Mucosa of rectum (tissue), 2 donors: Measurements from ENCODE around the gene ADAMTSL2.

Source experiments
- H3K27ac ChIP-seq, 2 donors: one replicate each; pipeline ENCODE4 v1.7.0; 2013; ENCODE audit warnings: inconsistent platforms in 2 of 2, low read depth in 2 of 2, low read length in 2 of 2
- H3K27me3 ChIP-seq, 2 donors: one replicate each; pipeline ENCODE4 v1.7.0; 2013; ENCODE audit warnings: low read length in 2 of 2; ENCODE audit not compliant: control insufficient read depth in 2 of 2, insufficient read depth in 2 of 2
- H3K36me3 ChIP-seq, 2 donors: one replicate each; pipeline ENCODE4 v1.7.0; 2013; ENCODE audit warnings: low read length in 2 of 2; ENCODE audit not compliant: control insufficient read depth in 2 of 2, insufficient read depth in 2 of 2
- H3K4me1 ChIP-seq, 2 donors: one replicate each; pipeline ENCODE4 v1.7.0; 2013; ENCODE audit warnings: low read length in 2 of 2, mild to moderate bottlenecking in 1 of 2; ENCODE audit not compliant: control insufficient read depth in 2 of 2, insufficient read depth in 2 of 2
- H3K4me3 ChIP-seq, 2 donors: one replicate each; pipeline ENCODE4 v1.7.0; 2013; ENCODE audit warnings: low read length in 2 of 2
- H3K9ac ChIP-seq, 2 donors: one replicate each; pipeline ENCODE4 v1.7.0; 2013; ENCODE audit warnings: low read length in 2 of 2, low read depth in 1 of 2, mild to moderate bottlenecking in 1 of 2
- H3K9me3 ChIP-seq, 2 donors: one replicate each; pipeline ENCODE4 v1.7.0; 2013; ENCODE audit warnings: low read length in 2 of 2; ENCODE audit not compliant: control insufficient read depth in 2 of 2
- donor health status: healthy.
- donor health status: Normal muscosa, but diverticular disease.

Gene ADAMTSL2

DNA sequence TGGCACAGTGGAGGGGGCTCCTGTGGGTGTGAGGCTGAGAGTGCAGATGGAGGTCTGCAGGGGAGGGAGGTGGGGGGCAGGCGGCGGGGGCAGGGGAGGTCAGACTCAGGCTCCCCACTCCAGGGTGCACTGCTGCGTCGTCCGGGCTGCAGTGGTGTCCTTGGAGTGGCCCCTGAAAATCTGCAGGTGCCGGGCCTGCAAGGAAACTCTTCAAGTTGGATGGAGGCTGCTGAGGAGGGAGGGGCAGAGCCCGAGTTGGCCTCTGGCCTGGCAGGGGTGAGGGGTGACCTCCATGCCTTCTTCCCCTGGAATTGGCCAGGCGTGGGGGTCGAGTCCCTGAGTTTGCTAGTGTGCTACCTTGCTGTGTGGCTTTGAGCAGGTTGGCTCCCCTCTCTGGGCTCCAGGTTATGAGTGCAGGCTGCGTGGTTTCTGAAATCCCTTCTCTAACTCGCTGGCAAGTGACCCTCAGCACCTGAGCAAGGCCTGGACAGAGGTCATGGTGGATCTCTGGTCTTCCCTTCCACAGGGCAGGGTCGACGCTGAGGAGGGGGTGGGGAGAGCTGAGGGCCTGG is 888 bp downstream of the ADAMTSL2 start:
- H3K4me1 ChIP-seq: peaks cover 9 to 15% of the 10 kb centered on the region in 2 donors
- no peak overlapping the region for H3K27ac ChIP-seq
- peaks cover 4 to 18% of the 10 kb centered on the region in 2 donors for H3K27me3 ChIP-seq
- H3K36me3 ChIP-seq: no peaks in the 10 kb centered on the region
- no peaks in the 10 kb centered on the region for H3K9me3 ChIP-seq
- no peak overlapping the region for H3K4me3 ChIP-seq
- H3K9ac ChIP-seq: no peak overlapping the region

DNA sequence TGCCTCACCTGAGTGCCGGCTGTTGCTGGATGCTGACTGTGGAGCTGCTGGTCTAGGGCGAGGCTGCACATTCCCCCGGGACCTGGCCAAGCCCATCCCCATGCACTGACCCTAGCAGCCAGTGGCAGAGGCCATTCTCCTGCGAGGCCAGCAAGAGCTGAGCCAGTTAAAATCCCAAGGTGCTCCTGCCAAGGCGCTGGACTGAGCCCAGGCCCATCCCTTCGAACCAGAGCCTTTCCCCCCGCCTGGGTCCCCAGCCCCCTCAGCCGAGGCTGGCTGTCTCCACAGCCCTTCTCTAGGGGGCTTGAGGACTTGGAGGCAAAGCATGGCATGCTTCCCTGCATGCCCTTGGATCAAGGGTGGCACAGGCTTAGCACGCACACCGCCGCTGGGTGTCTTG is 1.6 kb downstream of the ADAMTSL2 start:
- Histone ChIP-seq H3K9ac (no peak overlapping the region), H3K27ac (no peak overlapping the region), H3K36me3 (no peaks in the 10 kb centered on the region), H3K9me3 (no peaks in the 10 kb centered on the region), H3K27me3 (peaks cover 4 to 18% of the 10 kb centered on the region in 2 donors), H3K4me1 (peaks cover 9 to 15% of the 10 kb centered on the region in 2 donors), H3K4me3 (no peak overlapping the region)

DNA sequence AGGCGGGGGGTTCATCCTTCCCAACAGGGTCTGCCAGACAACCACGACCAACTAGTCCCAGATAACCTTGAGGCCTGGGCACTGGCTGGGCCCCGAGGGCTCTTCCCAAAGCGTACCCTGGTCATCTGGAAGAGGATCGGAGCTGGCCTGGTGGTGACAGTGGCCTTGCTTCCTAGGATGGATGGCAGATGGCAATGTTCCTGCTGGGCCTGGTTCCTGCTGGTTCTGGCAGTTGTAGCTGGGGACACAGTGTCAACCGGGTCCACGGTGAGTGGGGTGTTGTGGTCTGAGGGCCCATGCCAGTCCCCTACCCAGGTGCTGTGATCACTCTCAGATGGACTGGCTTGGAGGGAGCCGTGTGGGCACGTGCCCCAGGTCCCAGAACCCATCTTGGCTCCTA is 2.0 kb downstream of the ADAMTSL2 start:
- Histone ChIP-seq H3K36me3 (no peaks in the 10 kb centered on the region), H3K4me3 (no peak overlapping the region), H3K9me3 (no peaks in the 10 kb centered on the region), H3K9ac (no peak overlapping the region), H3K27me3 (peaks cover 4 to 18% of the 10 kb centered on the region in 2 donors), H3K27ac (no peak overlapping the region), H3K4me1 (peaks cover 9 to 15% of the 10 kb centered on the region in 2 donors)

DNA sequence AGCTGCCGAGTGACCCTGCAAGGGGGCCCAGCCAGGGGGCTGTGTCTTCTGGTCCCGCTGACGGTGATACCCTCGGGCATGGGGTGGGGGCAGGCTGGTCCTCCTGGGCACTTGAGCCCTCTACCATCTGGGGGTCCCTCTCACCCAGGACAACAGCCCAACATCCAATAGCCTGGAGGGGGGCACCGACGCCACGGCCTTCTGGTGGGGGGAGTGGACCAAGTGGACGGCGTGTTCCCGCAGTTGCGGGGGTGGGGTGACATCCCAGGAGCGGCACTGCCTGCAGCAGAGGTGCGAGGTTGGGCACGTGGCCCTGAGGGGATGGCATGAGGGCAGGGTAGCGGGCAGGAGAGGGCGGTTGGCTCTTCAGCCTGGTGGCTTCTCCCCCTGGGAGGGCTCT is 2.8 kb downstream of the ADAMTSL2 start:
- peaks cover 9 to 19% of the 10 kb centered on the region in 2 donors for H3K4me1 ChIP-seq
- H3K27me3 ChIP-seq: peaks cover 4 to 18% of the 10 kb centered on the region in 2 donors
- H3K4me3 ChIP-seq: no peak overlapping the region
- H3K9me3 ChIP-seq: no peaks in the 10 kb centered on the region
- H3K27ac ChIP-seq: no peak overlapping the region
- no peak overlapping the region for H3K9ac ChIP-seq
- no peaks in the 10 kb centered on the region for H3K36me3 ChIP-seq

DNA sequence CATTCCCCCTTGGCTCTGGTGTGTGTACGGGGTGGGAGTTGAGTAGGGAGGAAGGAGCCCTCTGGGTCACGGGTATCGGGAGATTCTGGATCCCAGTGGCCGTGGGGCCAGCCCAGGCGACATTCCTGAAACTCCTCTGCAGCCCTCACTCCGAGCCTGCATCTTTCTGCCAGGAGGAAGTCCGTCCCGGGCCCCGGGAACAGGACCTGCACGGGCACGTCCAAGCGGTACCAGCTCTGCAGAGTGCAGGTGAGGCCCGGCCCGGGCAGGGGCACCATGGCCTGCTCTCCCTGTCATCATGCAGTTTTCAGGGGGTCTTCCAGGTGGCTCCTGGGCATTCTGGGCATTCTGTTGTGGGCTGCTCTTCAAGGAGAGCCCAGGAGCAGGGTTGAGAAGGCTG is 3.7 kb downstream of the ADAMTSL2 start:
- H3K9ac ChIP-seq: no peak overlapping the region
- H3K9me3 ChIP-seq: no peaks in the 10 kb centered on the region
- peaks cover 4 to 15% of the 10 kb centered on the region in 2 donors for H3K27me3 ChIP-seq
- H3K4me3 ChIP-seq: no peak overlapping the region
- no peaks in the 10 kb centered on the region for H3K36me3 ChIP-seq
- H3K4me1 ChIP-seq: peaks cover 9 to 19% of the 10 kb centered on the region in 2 donors
- H3K27ac ChIP-seq: no peak overlapping the region

DNA sequence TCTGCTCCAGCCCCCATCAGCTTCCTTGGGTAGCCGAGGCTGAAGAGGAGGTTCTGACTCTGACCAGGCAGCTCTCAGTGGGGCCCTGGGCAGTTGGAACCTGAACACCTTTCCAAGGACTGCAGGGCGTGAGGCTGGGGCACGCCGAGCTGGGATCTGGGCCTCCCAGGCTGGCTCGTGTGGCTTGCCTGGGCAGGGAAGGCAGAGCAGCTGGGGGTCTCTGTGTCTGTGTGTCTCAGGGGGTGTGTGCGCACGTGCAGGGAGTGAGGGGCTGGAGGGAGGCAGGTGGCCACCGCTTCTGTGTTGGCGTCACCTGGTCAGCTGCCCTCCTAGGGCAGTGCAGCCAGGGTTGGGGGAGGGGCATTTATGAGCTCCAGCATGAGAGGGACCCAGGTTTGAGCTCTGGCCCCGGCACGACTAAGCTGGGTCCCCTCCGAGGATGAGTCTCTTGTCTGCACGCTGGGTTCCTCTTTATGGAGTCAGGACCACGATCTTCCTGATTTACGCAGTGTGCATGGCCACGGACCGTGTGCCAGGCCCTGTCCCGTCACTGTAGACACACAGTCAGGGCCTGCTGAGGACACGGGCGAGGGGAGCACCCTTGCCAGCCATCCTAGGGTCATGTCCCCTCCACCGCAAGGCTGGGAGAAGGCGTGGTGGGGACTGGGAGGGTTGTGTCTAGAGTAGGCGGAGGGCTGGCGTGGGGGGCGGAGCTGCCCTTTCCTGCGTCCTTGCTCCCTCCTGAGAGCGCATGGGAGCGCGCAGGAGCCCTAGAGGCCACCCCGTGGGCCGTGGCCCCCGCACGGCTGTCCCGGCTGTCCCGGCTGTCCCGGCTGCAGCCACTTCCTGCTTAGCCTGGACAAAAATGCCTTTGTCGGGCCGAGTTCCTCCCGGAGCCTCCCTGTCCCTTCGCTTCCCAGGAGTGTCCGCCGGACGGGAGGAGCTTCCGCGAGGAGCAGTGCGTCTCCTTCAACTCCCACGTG is 4.6 kb downstream of the ADAMTSL2 start:
- Histone ChIP-seq H3K4me1 (peaks cover 9 to 19% of the 10 kb centered on the region in 2 donors), H3K27me3 (peaks cover 0 to 9% of the 10 kb centered on the region in 2 donors), H3K4me3 (peak overlapping the region; percentile 47 to 54), H3K27ac (peak overlapping the region in 1 of 2 donors; percentile 38), H3K9me3 (no peaks in the 10 kb centered on the region), H3K36me3 (no peaks in the 10 kb centered on the region), H3K9ac (peak overlapping the region in 1 of 2 donors; percentile 37)

DNA sequence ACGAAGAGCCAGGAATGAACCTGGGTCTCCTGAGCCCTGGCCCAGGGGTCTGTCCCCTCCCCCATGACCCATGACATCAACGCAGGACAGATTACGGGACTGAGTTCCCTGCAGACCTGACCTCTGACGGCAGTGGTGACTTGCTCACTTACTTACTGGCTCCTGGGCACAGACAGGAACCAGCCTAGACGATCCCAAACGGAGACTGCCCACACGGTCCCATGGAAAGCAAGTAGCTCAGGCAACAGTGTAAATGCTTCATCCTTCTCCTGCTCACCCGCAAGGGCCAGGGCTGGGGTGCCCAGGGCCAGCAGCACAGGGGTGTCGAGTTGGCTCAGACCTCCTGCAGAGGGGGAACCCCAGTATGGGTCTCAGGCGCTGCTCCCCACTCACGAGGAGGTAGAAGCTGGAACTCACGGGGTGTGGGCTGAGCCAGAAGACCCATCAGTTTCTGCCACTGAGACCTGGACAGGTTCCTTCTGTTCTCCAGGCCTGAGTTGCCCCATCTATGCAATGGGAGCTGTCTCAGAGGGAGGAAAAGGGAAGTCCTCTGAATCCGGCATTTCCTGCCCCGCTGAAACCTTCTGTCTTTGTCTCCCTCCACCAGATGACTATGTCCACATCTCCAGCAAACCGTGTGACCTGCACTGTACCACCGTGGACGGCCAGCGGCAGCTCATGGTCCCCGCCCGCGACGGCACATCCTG is 5.6 kb downstream of the ADAMTSL2 start:
- H3K36me3 ChIP-seq: no peaks in the 10 kb centered on the region
- H3K27ac ChIP-seq: no peak overlapping the region
- peak overlapping the region in 1 of 2 donors; percentile 37 for H3K9ac ChIP-seq
- peak overlapping the region; percentile 14 to 31 for H3K4me3 ChIP-seq
- peaks cover 9 to 17% of the 10 kb centered on the region in 2 donors for H3K4me1 ChIP-seq
- H3K27me3 ChIP-seq: peaks cover 0 to 6% of the 10 kb centered on the region in 2 donors
- no peaks in the 10 kb centered on the region for H3K9me3 ChIP-seq

DNA sequence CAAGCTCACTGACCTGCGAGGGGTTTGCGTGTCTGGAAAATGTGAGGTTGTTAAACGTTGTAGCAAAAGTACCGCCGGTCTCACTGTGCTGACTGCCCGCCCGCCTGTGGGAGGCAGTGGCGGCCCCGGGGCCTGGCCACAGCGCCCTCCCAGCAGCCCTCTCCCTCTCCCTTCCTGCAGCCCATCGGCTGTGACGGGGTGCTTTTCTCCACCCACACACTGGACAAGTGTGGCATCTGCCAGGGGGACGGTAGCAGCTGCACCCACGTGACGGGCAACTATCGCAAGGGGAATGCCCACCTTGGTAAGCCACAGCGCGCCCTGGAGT is 6.2 kb downstream of the ADAMTSL2 start:
- H3K27me3 ChIP-seq: peaks cover 0 to 3% of the 10 kb centered on the region in 2 donors
- H3K36me3 ChIP-seq: no peaks in the 10 kb centered on the region
- no peaks in the 10 kb centered on the region for H3K9me3 ChIP-seq
- H3K9ac ChIP-seq: no peak overlapping the region
- no peak overlapping the region for H3K27ac ChIP-seq
- H3K4me1 ChIP-seq: peaks cover 9 to 17% of the 10 kb centered on the region in 2 donors
- H3K4me3 ChIP-seq: no peak overlapping the region

DNA sequence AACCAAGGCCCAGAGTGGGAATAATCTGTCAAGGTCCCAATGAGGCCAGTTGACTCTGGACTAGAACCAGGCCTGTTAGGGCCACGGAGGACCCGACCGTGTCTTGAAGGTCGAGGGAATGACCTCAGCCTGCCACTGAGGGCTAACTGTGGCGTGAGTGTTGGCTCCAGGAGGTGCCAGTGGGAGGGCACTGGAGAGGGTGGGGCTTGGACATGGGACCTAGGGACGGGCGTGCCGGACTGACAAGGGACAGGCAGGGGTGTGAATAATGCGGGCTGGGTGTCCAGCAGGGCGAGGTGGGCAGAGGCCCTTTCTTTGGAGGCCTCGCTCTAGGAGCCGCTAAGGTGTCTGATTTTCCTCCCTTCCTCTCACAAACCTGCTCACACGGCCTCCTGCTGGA is 7.5 kb downstream of the ADAMTSL2 start:
- H3K4me1 ChIP-seq: peaks cover 9 to 17% of the 10 kb centered on the region in 2 donors
- H3K27me3 ChIP-seq: no peaks in the 10 kb centered on the region
- H3K9me3 ChIP-seq: no peaks in the 10 kb centered on the region
- no peak overlapping the region for H3K27ac ChIP-seq
- no peaks in the 10 kb centered on the region for H3K36me3 ChIP-seq
- H3K4me3 ChIP-seq: no peak overlapping the region
- H3K9ac ChIP-seq: no peak overlapping the region
